ENCODE data around the gene CACNA2D3.

The CACNA2D3 gene

DNA sequence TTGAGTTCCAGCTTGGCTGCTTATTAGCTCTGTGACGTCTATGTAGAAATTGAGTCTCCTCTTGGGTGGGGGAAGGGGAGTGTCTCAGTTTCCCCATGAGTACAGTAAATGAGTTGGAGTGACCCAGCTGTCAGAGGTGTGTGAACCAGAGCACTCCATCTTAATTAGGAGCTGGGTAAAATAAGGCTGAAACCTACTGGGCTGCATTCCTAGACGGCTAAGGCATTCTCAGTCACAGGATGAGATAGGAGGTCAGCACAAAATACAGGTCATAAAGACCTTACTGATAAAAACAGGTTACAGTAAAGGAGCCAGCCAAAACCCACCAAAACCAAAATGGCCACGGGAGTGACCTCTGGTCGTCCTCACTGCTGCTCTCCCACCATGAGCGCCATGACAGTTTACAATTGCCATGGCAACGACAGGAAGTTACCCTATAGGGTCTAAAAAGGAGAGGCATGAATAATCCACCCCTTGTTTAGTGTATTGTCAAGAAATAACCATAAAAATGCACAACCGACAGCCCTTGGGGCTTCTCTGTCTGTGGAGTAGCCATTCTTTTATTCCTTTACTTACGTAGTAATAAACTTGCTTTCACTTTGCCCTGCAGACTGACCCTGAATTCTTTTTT, 222.4 kb downstream of the CACNA2D3 start:
- no peak for DNase-seq

- DNase-seq, result no peak
Measured at GRCh38 chr3:54345847-54346375, 223.6 kb downstream of the CACNA2D3 start.

GRCh38 chr3:54347060-54347459, 224.7 kb downstream of the CACNA2D3 start:
- DNase-seq, result no peak

DNA sequence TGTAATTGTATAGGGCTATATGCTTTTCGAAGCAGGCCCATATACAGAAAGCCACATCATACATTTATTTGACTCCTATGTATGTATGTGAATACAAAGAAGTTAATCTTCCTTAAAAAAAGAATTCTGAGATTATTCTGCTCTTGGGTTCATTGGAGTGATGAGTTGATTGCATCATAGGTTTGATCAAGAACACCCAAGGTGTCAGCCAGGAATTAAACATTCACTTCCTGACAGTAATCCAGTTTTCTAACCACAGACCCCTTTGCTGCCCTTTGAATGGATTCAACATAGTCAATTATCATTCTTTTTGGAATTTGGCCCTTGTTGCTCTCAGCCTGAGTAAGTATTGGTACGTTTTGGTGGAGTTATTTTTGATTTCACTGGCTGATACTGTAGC, 225.6 kb downstream of the CACNA2D3 start:
- no peak for DNase-seq

GRCh38 chr3:54349231-54349652, 226.9 kb downstream of the CACNA2D3 start:
- DNase-seq, result no peak

GRCh38 chr3:54349691-54350090, 227.3 kb downstream of the CACNA2D3 start:
- DNase-seq, result no peak

GRCh38 chr3:54353546-54353945, 231.2 kb downstream of the CACNA2D3 start:
- no peak for DNase-seq

GRCh38 chr3:54353946-54354345, 231.6 kb downstream of the CACNA2D3 start:
- no peak for DNase-seq

GRCh38 chr3:54355800-54356199, 233.4 kb downstream of the CACNA2D3 start:
- no peak for DNase-seq

DNA sequence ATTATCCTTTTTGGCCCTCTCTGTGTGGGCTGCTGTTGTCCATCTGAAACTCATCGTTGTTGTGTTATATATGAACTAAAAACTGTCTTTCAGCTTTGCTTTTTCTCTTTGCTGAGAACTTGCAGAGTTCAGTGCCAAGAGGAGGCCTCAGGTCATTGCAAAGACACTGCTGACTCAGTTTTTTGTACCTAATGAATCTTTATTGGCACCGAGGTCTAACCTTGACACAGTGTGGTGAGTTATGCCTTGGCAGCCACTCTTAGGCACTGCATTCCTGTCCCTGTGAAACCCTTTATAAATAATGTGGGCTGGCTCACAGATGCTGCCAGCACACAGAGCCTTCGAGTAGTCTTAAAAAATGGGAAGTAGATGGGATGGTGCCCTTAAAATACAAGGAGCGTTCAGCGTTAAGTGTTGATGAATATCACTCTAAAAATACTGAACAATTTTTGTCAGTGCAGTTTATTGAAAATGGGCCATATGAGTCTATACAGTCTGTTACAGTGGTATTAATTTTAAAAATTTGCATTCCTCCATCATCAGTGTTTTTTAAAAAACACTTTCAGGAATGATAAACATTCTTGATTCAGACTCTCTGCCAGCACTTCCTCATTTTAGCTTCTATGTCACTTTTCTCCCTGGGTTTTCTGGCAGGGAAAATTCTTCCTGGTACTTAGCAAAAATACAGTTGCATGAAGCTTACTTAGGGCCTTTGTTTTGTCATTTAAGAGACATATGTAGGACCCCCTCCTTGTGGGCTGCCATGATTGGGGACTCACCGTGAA, 234.1 kb downstream of the CACNA2D3 start:
- DNase-seq, result no peak

- no peak for DNase-seq
Measured at GRCh38 chr3:54357301-54357700, 234.9 kb downstream of the CACNA2D3 start.

DNA sequence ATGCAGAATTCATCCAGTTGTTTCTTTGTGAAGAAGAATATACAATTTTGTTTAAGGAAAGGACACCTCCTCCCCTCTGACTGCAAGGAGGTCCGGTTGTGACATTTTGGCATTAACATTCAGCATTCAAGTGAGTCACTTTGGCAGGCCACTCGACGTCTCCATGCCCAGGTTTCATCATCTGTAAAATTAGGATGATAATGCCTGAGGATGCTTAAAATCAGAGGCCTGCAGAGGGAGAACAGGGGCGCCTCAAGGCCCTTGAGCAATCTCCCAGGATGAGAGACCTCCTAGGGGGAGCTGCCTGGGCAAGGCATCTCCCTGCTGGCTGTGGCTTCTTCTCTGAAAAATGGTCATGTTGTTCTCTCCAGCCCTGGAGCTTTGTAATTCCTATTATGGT, 236.0 kb downstream of the CACNA2D3 start:
- no peak for DNase-seq

- no peak for DNase-seq
Measured at GRCh38 chr3:54358969-54359694, 236.8 kb downstream of the CACNA2D3 start.

DNA sequence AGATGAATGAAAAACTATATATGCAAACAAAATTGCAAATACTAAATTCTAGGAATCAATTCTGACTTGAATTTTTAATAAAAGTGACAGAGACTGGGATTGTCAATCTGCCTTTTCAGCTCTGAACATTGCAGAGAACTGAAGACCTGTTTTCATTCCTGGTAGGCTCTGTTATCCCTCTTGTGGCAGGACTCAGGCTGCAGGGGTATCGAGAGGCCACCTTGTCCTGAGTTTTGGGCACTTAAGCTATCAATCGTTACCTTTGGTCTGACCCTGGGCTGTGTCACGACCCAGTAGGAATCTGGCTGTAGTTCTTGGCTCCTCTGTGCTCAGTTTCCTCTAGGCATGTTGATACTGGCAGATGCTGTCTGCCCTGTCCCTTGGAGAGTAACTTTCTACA, 238.0 kb downstream of the CACNA2D3 start:
- DNase-seq, result no peak

DNA sequence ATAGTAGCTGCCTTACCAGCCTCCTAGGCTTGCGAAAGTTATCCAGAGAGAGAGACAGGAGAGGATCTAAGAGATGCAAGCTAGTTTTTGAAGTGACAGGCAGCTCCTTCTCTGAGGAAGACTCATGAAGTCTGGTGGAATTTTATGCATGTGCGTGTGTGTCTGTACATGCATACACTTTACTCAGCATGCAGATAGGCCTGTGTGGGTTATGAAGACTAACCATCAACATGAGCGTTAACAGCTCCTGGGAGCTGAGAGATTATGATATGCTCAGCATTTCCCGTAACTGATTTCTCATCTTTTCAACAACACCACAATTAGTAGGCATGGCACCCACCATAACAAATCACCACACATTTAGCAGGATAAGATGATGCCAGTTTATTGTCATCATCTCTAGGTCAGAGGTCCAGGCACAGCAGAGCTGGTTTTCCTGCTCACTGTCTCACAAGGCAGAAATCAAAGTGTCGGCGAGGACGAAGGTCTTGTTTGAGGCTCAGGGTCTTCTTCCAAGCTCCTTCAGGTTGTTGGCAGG, 239.5 kb downstream of the CACNA2D3 start:
- no peak for DNase-seq

DNA sequence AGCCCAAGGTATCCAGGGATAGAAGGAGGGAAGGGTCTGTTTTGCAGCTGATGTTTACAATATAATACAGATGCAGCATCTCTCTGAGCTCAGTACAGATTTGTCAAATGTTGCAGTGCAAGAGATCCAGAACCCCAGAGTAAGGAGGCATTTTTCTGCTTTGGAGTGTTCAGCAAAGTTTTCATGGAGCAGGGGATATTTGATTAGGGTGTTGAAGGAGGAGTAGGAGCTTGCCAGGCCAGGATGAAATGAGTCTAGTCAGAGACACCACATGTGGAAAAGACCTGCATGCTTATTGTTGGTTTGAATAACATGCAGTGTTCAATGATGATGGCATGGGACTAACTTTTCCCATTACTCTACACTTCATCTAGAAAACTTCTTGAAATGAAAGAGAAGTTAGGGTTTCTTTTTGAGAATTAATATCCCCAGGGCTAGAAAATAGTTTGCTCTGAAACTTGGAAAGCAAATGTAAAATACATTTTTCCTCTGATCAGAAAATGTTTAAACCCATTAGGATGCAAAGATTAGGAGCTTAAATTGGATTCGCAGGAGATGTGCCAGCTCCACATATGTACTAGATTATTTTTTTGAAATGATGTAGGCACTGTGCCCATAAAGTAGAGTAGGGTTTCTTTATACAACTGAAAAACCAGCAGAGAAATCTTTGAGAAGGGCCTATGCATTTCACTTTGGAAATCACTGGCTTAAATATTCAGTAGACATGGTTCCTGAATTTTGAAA, 243.8 kb downstream of the CACNA2D3 start:
- no peak for DNase-seq

- DNase-seq, result no peak
Measured at GRCh38 chr3:54366839-54367238, 244.5 kb downstream of the CACNA2D3 start.

- no peak for DNase-seq
Measured at GRCh38 chr3:54372232-54372631, 249.9 kb downstream of the CACNA2D3 start.

GRCh38 chr3:54374214-54374852, 252.0 kb downstream of the CACNA2D3 start:
- DNase-seq, result no peak

- no peak for DNase-seq
Measured at GRCh38 chr3:54376142-54376807, 253.9 kb downstream of the CACNA2D3 start.

GRCh38 chr3:54376939-54377578, 254.7 kb downstream of the CACNA2D3 start:
- no peak for DNase-seq

Measured in activated CD4-positive, CD25-positive, alpha-beta regulatory T cell treated with anti-CD3 and anti-CD28 coated beads, Interleukin-2, amount 50 U/mL, for 72 hours (primary cell).